ENCODE data around the gene MAPK13. TPM values are rescaled to one million over a fixed set of nuclear protein-coding genes. Genes with fewer than 3 reads are reported as not detected.

The MAPK13 gene
- polyA plus RNA-seq, 1 donor from 2014 or later: 47.1 TPM

GRCh38 chr6:36104836-36105235 is 25.5 kb upstream of the MAPK13 start:
- Mint-ChIP-seq H3K36me3 (peaks cover 5% of the 10 kb centered on the region), H3K4me3 (no peak overlapping the region), H3K27me3 (no peaks in the 10 kb centered on the region), H3K9me3 (no peaks in the 10 kb centered on the region), H3K4me1 (peaks cover 17 to 31% (median 21%) of the 10 kb centered on the region in 3 donors), H3K27ac (no peak overlapping the region)

- H3K4me1 Mint-ChIP-seq: peaks cover 32 to 58% (median 37%) of the 10 kb centered on the region in 3 donors
- no peaks in the 10 kb centered on the region for H3K9me3 Mint-ChIP-seq
- peaks cover 3% of the 10 kb centered on the region for H3K36me3 Mint-ChIP-seq
- peak overlapping the region in 3 of 4 donors; percentile 6 to 80 (median 42) for H3K4me3 Mint-ChIP-seq
- peak overlapping the region; percentile 22 to 93 (median 43) for H3K27ac Mint-ChIP-seq
- no peaks in the 10 kb centered on the region for H3K27me3 Mint-ChIP-seq
These were observed 21.2 kb upstream of the MAPK13 start for GRCh38 chr6:36109092-36109491.

GRCh38 chr6:36110050-36110449 is 20.3 kb upstream of the MAPK13 start:
- Mint-ChIP-seq H3K27me3 (no peaks in the 10 kb centered on the region), H3K27ac (peak overlapping the region in 1 of 3 donors; percentile 93), H3K9me3 (no peaks in the 10 kb centered on the region), H3K4me3 (peak overlapping the region in 1 of 4 donors; percentile 22), H3K36me3 (peaks cover 3% of the 10 kb centered on the region), H3K4me1 (peaks cover 38 to 65% (median 45%) of the 10 kb centered on the region in 3 donors)

- peaks cover 41 to 69% (median 49%) of the 10 kb centered on the region in 3 donors for H3K4me1 Mint-ChIP-seq
- no peaks in the 10 kb centered on the region for H3K27me3 Mint-ChIP-seq
- H3K9me3 Mint-ChIP-seq: no peaks in the 10 kb centered on the region
- peaks cover 3% of the 10 kb centered on the region for H3K36me3 Mint-ChIP-seq
- no peak overlapping the region for H3K27ac Mint-ChIP-seq
- H3K4me3 Mint-ChIP-seq: peak overlapping the region in 1 of 4 donors; percentile 49
These were observed 19.4 kb upstream of the MAPK13 start for GRCh38 chr6:36110863-36111262.

DNA sequence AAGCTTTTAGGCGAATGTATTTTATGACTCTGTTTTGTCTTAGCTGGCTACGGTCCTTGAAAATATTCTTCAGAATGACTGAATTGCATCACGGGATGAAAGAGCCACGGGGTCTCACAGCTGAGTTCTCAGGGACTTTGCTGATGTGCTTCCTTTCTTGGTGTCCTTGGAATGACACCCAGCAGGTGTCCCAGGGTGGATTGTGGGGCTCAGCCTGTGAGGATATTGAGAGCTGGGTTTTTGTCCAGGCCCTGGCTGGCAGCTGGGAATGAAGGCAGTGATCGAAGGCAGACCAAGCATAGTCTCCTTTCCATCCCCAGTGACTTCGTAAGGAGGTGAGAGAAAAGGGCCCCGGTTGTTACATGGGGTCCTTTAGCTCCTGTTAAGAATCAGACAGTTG is 18.8 kb upstream of the MAPK13 start:
- Mint-ChIP-seq H3K27ac (peak overlapping the region in 1 of 3 donors; percentile 23), H3K4me1 (peaks cover 47 to 75% (median 54%) of the 10 kb centered on the region in 3 donors), H3K4me3 (peak overlapping the region in 1 of 4 donors; percentile 22), H3K9me3 (no peaks in the 10 kb centered on the region), H3K36me3 (peaks cover 3% of the 10 kb centered on the region), H3K27me3 (no peaks in the 10 kb centered on the region)

DNA sequence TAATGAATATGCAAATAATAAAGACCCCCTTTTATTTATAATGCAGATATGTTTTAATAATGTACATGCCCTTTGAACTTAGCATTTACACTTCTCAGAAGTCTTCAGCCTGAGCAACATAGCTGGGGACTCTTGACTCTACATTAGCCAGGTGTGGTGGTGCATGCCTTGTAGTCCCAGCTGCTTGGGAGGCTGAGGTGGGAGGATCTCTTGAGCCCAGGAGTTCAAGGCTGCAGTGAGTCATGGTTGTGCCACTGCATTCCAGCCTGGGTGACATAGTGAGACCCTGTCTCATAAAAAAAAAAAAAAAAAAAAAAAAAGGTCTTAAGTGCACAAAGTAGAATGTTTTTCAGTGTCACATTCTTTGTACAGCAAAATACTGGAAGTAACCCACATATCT is 17.3 kb upstream of the MAPK13 start:
- Mint-ChIP-seq H3K27me3 (no peaks in the 10 kb centered on the region), H3K27ac (peak overlapping the region in 1 of 3 donors; percentile 88), H3K9me3 (no peaks in the 10 kb centered on the region), H3K36me3 (peaks cover 6% of the 10 kb centered on the region), H3K4me1 (peaks cover 55 to 82% (median 64%) of the 10 kb centered on the region in 3 donors), H3K4me3 (peak overlapping the region in 2 of 4 donors; percentile 29 to 86)

DNA sequence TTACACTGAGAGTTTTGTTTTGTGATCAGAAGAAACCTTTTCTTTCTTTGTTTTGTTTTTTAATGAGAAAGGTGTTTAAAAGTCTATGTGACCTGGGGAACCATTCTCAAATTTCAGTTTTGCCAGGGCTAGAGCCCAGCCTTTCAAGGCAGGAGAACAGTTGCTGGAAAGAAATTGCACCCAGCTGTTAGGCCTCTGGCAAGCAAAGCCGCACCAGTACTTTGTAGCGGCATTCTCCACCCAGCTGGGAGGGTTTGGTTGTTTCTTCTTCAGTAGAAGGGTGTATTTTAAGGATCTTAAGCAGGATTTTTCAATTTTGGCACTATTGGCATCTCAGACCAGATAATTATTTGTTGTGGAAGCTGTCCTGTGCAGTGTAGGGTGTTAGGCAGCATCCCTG is 16.6 kb upstream of the MAPK13 start:
- peak overlapping the region in 1 of 3 donors; percentile 44 for H3K27ac Mint-ChIP-seq
- H3K27me3 Mint-ChIP-seq: no peaks in the 10 kb centered on the region
- H3K4me1 Mint-ChIP-seq: peaks cover 58 to 82% (median 59%) of the 10 kb centered on the region in 3 donors
- no peaks in the 10 kb centered on the region for H3K9me3 Mint-ChIP-seq
- peak overlapping the region in 2 of 4 donors; percentile 63 to 85 for H3K4me3 Mint-ChIP-seq
- peaks cover 6% of the 10 kb centered on the region for H3K36me3 Mint-ChIP-seq

DNA sequence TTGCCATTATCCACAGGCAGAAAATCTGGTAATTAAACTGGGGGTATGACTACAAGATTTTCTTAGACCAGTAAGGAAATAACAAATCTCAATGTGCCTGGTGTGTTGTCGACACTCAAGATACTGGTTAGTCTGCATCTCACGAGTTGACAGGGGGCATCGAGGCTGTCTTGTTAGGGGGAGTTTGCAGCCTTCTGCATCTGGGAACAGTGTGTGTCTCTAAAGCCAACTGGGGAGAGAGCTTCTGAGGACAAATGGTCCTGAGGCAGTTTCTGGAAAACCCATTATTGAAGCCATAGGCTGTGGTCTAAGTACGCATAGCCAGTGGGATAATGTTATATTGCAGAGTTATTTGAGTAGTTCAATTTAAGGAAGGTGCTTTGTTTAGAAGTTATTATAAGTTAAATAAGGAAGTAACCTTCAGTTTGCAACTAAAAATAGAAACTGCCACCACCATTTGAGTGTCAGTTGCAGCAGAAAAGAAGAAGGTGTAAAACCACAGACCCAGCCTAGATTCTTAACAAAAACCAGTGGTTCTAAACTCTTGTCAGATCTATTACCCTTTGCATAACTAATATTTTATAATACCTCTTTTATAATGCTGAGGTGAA is 15.4 kb upstream of the MAPK13 start:
- H3K4me1 Mint-ChIP-seq: peaks cover 57 to 82% (median 61%) of the 10 kb centered on the region in 3 donors
- H3K27me3 Mint-ChIP-seq: no peaks in the 10 kb centered on the region
- H3K36me3 Mint-ChIP-seq: peaks cover 7% of the 10 kb centered on the region
- peak overlapping the region; percentile 57 to 95 (median 78) for H3K4me3 Mint-ChIP-seq
- peak overlapping the region; percentile 59 to 75 (median 73) for H3K27ac Mint-ChIP-seq
- H3K9me3 Mint-ChIP-seq: no peaks in the 10 kb centered on the region

DNA sequence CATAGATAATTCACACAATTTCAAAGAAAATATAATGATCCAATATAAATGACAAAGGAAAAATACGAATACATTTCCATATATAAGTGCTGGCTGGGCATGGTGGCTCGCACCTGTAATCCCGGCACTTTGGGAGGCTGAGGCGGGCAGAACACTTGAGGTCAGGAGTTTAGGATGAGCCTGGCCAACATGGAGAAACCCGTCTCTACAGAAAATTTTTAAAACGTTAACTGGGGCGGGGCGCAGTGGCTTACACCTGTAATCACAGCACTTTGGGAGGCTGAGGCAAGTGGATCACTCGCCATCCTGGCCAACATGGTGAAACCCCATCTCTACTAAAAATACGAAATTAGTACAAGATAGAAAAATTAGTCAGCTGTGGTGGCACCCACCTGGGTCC is 14.9 kb upstream of the MAPK13 start:
- Mint-ChIP-seq H3K4me3 (peak overlapping the region in 3 of 4 donors; percentile 77 to 95 (median 78)), H3K36me3 (peaks cover 7% of the 10 kb centered on the region), H3K27ac (peak overlapping the region; percentile 39 to 75 (median 73)), H3K9me3 (no peaks in the 10 kb centered on the region), H3K4me1 (peaks cover 62 to 82% (median 62%) of the 10 kb centered on the region in 3 donors), H3K27me3 (no peaks in the 10 kb centered on the region)

DNA sequence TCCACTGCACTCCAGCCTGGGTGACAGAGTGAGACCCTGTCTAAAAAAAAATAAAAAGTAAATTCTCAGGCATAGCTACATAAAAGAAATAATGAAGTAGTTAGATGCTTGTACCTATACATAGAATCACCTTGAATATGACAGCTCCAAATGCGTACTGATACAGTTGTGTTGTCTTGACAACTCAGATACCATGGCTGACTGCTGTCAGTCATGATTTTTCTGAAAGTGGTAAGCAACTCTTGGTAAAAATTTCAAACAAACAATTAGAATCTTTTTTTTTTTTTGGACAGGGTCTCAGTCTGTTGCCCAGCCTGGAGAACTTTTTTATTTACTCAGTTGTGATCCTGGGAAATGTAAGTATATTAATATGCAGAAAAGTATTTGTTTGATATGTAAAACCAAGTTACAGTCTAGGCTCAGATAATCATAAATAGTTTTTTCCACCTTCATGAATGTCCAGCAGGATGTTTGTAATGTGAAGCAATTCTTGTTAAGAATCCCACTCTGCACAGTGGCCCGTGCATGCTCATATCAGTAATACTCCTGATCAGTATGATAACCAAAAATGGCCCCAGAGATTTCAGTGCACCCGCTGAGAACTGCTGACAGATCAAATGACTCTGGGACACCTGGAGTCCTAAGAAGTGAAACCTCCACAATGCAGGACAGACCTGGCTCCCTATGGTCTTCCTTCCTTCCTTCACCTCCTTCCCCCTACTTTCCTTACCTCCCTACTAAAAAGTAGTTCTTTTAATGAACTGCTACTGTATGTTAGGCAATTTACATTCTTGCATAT is 14.0 kb upstream of the MAPK13 start:
- peaks cover 11% of the 10 kb centered on the region for H3K36me3 Mint-ChIP-seq
- peak overlapping the region; percentile 51 to 87 (median 86) for H3K27ac Mint-ChIP-seq
- peaks cover 69 to 86% (median 71%) of the 10 kb centered on the region in 3 donors for H3K4me1 Mint-ChIP-seq
- no peaks in the 10 kb centered on the region for H3K9me3 Mint-ChIP-seq
- H3K4me3 Mint-ChIP-seq: peak overlapping the region in 3 of 4 donors; percentile 23 to 84 (median 36)
- H3K27me3 Mint-ChIP-seq: no peaks in the 10 kb centered on the region

- H3K4me1 Mint-ChIP-seq: peaks cover 75 to 90% (median 75%) of the 10 kb centered on the region in 3 donors
- H3K27ac Mint-ChIP-seq: peak overlapping the region; percentile 51 to 87 (median 65)
- peaks cover 11% of the 10 kb centered on the region for H3K36me3 Mint-ChIP-seq
- H3K27me3 Mint-ChIP-seq: no peaks in the 10 kb centered on the region
- peak overlapping the region in 2 of 4 donors; percentile 23 to 43 for H3K4me3 Mint-ChIP-seq
- no peaks in the 10 kb centered on the region for H3K9me3 Mint-ChIP-seq
These were observed 13.4 kb upstream of the MAPK13 start for GRCh38 chr6:36116943-36117342.

- Mint-ChIP-seq H3K4me3 (peak overlapping the region in 3 of 4 donors; percentile 15 to 74 (median 71)), H3K27ac (peak overlapping the region in 2 of 3 donors; percentile 76 to 87), H3K27me3 (no peaks in the 10 kb centered on the region), H3K4me1 (peaks cover 71 to 89% (median 72%) of the 10 kb centered on the region in 3 donors), H3K9me3 (no peaks in the 10 kb centered on the region), H3K36me3 (peaks cover 11% of the 10 kb centered on the region)
These were observed 12.4 kb upstream of the MAPK13 start for GRCh38 chr6:36117658-36118549.

GRCh38 chr6:36118550-36119107 is 11.7 kb upstream of the MAPK13 start:
- Mint-ChIP-seq H3K27ac (peak overlapping the region in 2 of 3 donors; percentile 59 to 88), H3K4me3 (peak overlapping the region in 3 of 4 donors; percentile 15 to 74 (median 71)), H3K36me3 (peaks cover 11% of the 10 kb centered on the region), H3K4me1 (peaks cover 66 to 90% (median 73%) of the 10 kb centered on the region in 3 donors), H3K27me3 (no peaks in the 10 kb centered on the region), H3K9me3 (no peaks in the 10 kb centered on the region)

GRCh38 chr6:36119209-36119608 is 11.1 kb upstream of the MAPK13 start:
- peaks cover 64 to 87% (median 71%) of the 10 kb centered on the region in 3 donors for H3K4me1 Mint-ChIP-seq
- peak overlapping the region in 1 of 3 donors; percentile 88 for H3K27ac Mint-ChIP-seq
- H3K9me3 Mint-ChIP-seq: no peaks in the 10 kb centered on the region
- H3K4me3 Mint-ChIP-seq: peak overlapping the region in 2 of 4 donors; percentile 15 to 71
- H3K27me3 Mint-ChIP-seq: no peaks in the 10 kb centered on the region
- peaks cover 11% of the 10 kb centered on the region for H3K36me3 Mint-ChIP-seq

Data from IgD-negative memory B cell (primary cell).